K562 (cell line): Measurements from ENCODE around the gene ILKAP.

Experiments
- ARID1B ChIP-seq: fragments of 450-650 bp; IDR thresholded peaks from 2 replicates; pipeline ENCODE4 v1.6.1; 2016; ENCODE audit warnings: antibody characterized with exemption, mild to moderate bottlenecking, inconsistent platforms
- ARNT ChIP-seq, 2 experiments: fragments of 450-650 bp; IDR thresholded peaks; 2 replicates each; pipeline ENCODE4 v1.6.1; 2016; ENCODE audit warnings: mild to moderate bottlenecking in 1 of 2
- CTCF ChIP-seq, 3 experiments: IDR thresholded peaks in 2 of 3; conservative IDR thresholded peaks in 1 of 3; 2 replicates each; pipeline ENCODE4 v1.5.1; 2011 to 2012; ENCODE audit warnings: low read length in 3 of 3, mild to moderate bottlenecking in 3 of 3, control low read depth in 2 of 3, improper control_type of control experiment in 1 of 3, inconsistent platforms in 1 of 3, low read depth in 1 of 3, mixed read lengths in 1 of 3, moderate library complexity in 1 of 3; ENCODE audit not compliant: insufficient read depth in 2 of 3
- FOXO4 ChIP-seq: fragments of 450-650 bp; formaldehyde crosslinking; IDR thresholded peaks from 2 replicates; pipeline ENCODE4 v1.4.0; 2020; ENCODE audit warnings: mild to moderate bottlenecking, moderate library complexity
- GABPA ChIP-seq: fragments of 200-800 bp; sonication (Bioruptor generic); conservative IDR thresholded peaks from 2 replicates; pipeline ENCODE4 v1.6.1; 2016; ENCODE audit warnings: low read depth, missing genetic modification characterization, missing compliant biosample characterization
- HMGXB4 ChIP-seq: sonication (generic); formaldehyde crosslinking; IDR thresholded peaks from 2 replicates; pipeline ENCODE4 v1.8.1; 2023; ENCODE audit warnings: mild to moderate bottlenecking, missing genetic modification reagents
- IRF1 ChIP-seq: sonication (generic); formaldehyde crosslinking; IDR thresholded peaks from 2 replicates; pipeline ENCODE4 v1.8.0; 2022; ENCODE audit warnings: missing genetic modification reagents, mild to moderate bottlenecking, borderline replicate concordance
- MAX ChIP-seq: sonication (generic); formaldehyde crosslinking; IDR thresholded peaks from 2 replicates; pipeline ENCODE4 v1.9.0; 2022; ENCODE audit warnings: mild to moderate bottlenecking, missing genetic modification reagents
- NFRKB ChIP-seq: fragments of 450-650 bp; IDR thresholded peaks from 2 replicates; pipeline ENCODE4 v1.6.1; 2016; ENCODE audit warnings: low read depth
- POLR2A ChIP-seq: fragments of 450-650 bp; conservative IDR thresholded peaks from 2 replicates; pipeline ENCODE4 v1.6.1; 2016
- PRMT5 ChIP-seq: sonication (generic); formaldehyde crosslinking; IDR thresholded peaks from 2 replicates; pipeline ENCODE4 v1.5.0; 2020; ENCODE audit warnings: missing genetic modification reagents
- RBM39 ChIP-seq: fragments of 200-400 bp; formaldehyde crosslinking; optimal IDR thresholded peaks from 2 replicates; pipeline ENCODE3; 2018; ENCODE audit warnings: low read depth, low read length

GRCh38 chr2:238126775-238127164 lies 76.7 kb downstream of the ILKAP start:
- TF ChIP-seq ARID1B (no peak), RBM39 (no peak), POLR2A (no peak), NFRKB (no peak), PRMT5 (no peak), HMGXB4 (CRISPR knock-in tag) (no peak), GABPA (tag) (no peak), ARNT (IDR thresholded peaks at IDR 0.05) (no peak), FOXO4 (CRISPR knock-in tag) (no peak), CTCF (IDR thresholded peaks at IDR 0.05 in 2 of 3, conservative IDR thresholded peaks at IDR 0.05 in 1 of 3; ENCODE audit: insufficient read depth in 2 of 3, low read depth in 1 of 3, low read length in 3 of 3) (no peak), MAX (CRISPR knock-in tag) (no peak), IRF1 (no peak)
